Measurements from ENCODE around the gene HNRNPK. TPM values are rescaled to one million over a fixed set of nuclear protein-coding genes. Genes with fewer than 3 reads are reported as not detected.

The HNRNPK gene
- total and polyA plus RNA-seq, 2 of the 13 experiments (the other 11 are each of a cell fraction or from before 2014, with no cell fraction given): 321 to 712 TPM

GRCh38 chr9:83992407-83992806, 12.4 kb upstream of the HNRNPK start (continued):
- TF ChIP-seq ZSCAN22 (CRISPR knock-in tag; IDR thresholded peaks at IDR 0.05) (no peak), POLR2G (IDR thresholded peaks at IDR 0.05; ENCODE audit: low read depth, low read length) (no peak), MAFK (conservative IDR thresholded peaks at IDR 0.05 in 1 of 2, IDR thresholded peaks at IDR 0.05 in 1 of 2; ENCODE audit: low read length in 2 of 2) (peak; percentile 54 to 63; a peak in 3 of 4 replicates), TP53 (CRISPR knock-in tag; conservative IDR thresholded peaks at IDR 0.05) (no peak), ZFP62 (CRISPR knock-in tag; IDR thresholded peaks at IDR 0.05) (no peak), ZNF143 (CRISPR knock-in tag; IDR thresholded peaks at IDR 0.05) (no peak), ZNF629 (CRISPR knock-in tag; conservative IDR thresholded peaks at IDR 0.05) (peak; percentile 18; the same call in 1 of the 2 replicates), ATF5 (CRISPR knock-in tag; IDR thresholded peaks at IDR 0.05; ENCODE audit: low read depth) (no peak), ZBTB38 (CRISPR knock-in tag; IDR thresholded peaks at IDR 0.05) (no peak), FOXM1 (CRISPR knock-in tag; IDR thresholded peaks at IDR 0.05) (no peak), MEF2D (CRISPR knock-in tag; IDR thresholded peaks at IDR 0.05) (no peak), SKI (IDR thresholded peaks at IDR 0.05; ENCODE audit: partially characterized antibody) (no peak), CBFB (CRISPR knock-in tag; IDR thresholded peaks at IDR 0.05) (no peak), ZBED4 (CRISPR knock-in tag; IDR thresholded peaks at IDR 0.05; ENCODE audit: borderline replicate concordance) (no peak), ZFX (CRISPR knock-in tag; IDR thresholded peaks at IDR 0.05; ENCODE audit: low read depth) (no peak), ZNF879 (CRISPR knock-in tag; IDR thresholded peaks at IDR 0.05) (no peak), ZNF343 (CRISPR knock-in tag; IDR thresholded peaks at IDR 0.05) (no peak), TCF7 (IDR thresholded peaks at IDR 0.05; ENCODE audit: low read depth) (peak; percentile 44), E2F2 (CRISPR knock-in tag; IDR thresholded peaks at IDR 0.05; ENCODE audit: borderline replicate concordance) (no peak), PLRG1 (conservative IDR thresholded peaks at IDR 0.05) (no peak), HOXA7 (CRISPR knock-in tag; IDR thresholded peaks at IDR 0.05) (no peak), ZNF713 (CRISPR knock-in tag; IDR thresholded peaks at IDR 0.05) (no peak), XRCC5 (optimal IDR thresholded peaks at IDR 0.05; ENCODE audit: low read length) (no peak), ZFP37 (CRISPR knock-in tag; IDR thresholded peaks at IDR 0.05; ENCODE audit: borderline replicate concordance) (no peak), RORA (CRISPR knock-in tag; IDR thresholded peaks at IDR 0.05) (no peak), ZNF33B (CRISPR knock-in tag; IDR thresholded peaks at IDR 0.05) (no peak), MXD1 (CRISPR knock-in tag; IDR thresholded peaks at IDR 0.05) (no peak), CENPBD1 (CRISPR knock-in tag; IDR thresholded peaks at IDR 0.05; ENCODE audit: borderline replicate concordance, low read depth) (no peak)

All from HepG2 (cell line).